HEK293 (cell line): Measurements from ENCODE around the gene CCND3.

Experiments
- ZBTB21 ChIP-seq: fragments of 450-650 bp; formaldehyde crosslinking; IDR thresholded peaks from 2 replicates; pipeline ENCODE4 v1.5.1; 2017; ENCODE audit warnings: missing biosample characterization, missing genetic modification characterization
- ZNF302 ChIP-seq: fragments of 450-650 bp; formaldehyde crosslinking; IDR thresholded peaks from 2 replicates; pipeline ENCODE4 v1.5.1; 2016; ENCODE audit warnings: missing biosample characterization, missing genetic modification characterization, low read depth
- ZNF366 ChIP-seq: fragments of 450-650 bp; formaldehyde crosslinking; conservative IDR thresholded peaks from 2 replicates; pipeline ENCODE4 v1.5.1; 2016; ENCODE audit warnings: missing biosample characterization, missing genetic modification characterization
- ZNF549 ChIP-seq: fragments of 450-650 bp; IDR thresholded peaks from 2 replicates; pipeline ENCODE4 v1.5.1; 2018; ENCODE audit warnings: missing biosample characterization, missing genetic modification characterization, mild to moderate bottlenecking, inconsistent platforms, moderate library complexity
- ZNF707 ChIP-seq: fragments of 450-650 bp; formaldehyde crosslinking; IDR thresholded peaks from 2 replicates; pipeline ENCODE4 v1.5.1; 2016; ENCODE audit warnings: missing biosample characterization, missing genetic modification characterization
- TF ChIP-seq, protein P1 (sequence below): fragments of 450-650 bp; formaldehyde crosslinking; IDR thresholded peaks from 2 replicates; pipeline ENCODE4 v1.5.1; 2016; ENCODE audit warnings: missing biosample characterization, missing genetic modification characterization, borderline replicate concordance
- TF ChIP-seq, protein P2 (sequence below): fragments of 450-650 bp; formaldehyde crosslinking; IDR thresholded peaks from 2 replicates; pipeline ENCODE4 v1.5.1; 2017; ENCODE audit warnings: missing biosample characterization, missing genetic modification characterization
- TF ChIP-seq, protein P3 (sequence below): fragments of 450-650 bp; formaldehyde crosslinking; IDR thresholded peaks from 2 replicates; pipeline ENCODE4 v1.5.1; 2016; ENCODE audit warnings: missing biosample characterization, missing genetic modification characterization, borderline replicate concordance
- TF ChIP-seq, protein P4 (sequence below): fragments of 450-650 bp; formaldehyde crosslinking; IDR thresholded peaks from 2 replicates; pipeline ENCODE4 v1.5.1; 2016; ENCODE audit warnings: missing biosample characterization, missing genetic modification characterization
- TF ChIP-seq, protein P5 (sequence below): fragments of 450-650 bp; formaldehyde crosslinking; IDR thresholded peaks from 2 replicates; pipeline ENCODE4 v1.5.1; 2016; ENCODE audit warnings: missing biosample characterization, missing genetic modification characterization

CCND3 gene

DNA sequence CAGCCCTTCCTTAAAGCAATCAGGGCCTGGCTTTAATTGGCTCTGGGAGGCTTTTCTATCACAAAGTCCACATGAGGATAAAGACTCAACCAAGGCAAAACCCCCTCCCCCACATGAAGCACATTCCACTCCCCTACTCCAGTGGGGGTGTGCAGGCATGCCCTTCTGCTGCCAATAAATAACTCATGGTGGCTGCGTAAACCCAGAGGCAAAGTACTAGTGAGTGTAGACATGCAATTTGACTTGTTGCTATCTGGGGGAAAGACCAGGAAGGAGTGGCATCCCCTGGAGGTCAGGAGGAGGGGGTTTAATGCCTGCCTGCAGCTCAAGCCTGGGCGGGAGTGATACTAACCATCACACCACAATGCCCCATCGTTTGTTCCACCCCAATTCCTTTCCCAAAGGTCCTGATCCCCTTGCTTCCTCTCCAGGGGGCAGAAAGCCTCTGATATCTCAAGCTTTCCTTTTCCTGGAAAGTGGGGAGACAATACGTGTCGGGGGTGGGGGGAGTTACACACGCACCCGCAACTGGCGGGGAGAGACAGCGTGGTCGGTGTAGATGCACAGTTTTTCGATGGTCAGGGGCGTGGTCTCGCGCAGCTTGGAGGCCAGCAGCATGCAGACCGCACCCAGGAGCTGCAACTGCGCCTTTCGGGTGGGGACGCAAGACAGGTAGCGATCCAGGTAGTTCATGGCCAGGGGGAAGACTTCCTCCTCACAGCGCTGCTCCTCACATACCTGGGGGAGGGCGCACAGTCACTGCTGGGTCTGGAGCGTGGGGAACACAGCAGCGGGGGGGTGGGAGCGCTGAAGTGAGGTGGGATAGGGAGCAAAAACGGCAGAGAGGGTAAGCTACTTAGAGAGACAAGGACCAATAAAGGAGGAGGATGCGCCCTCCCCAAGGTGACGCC, 1.5 kb downstream of the CCND3 start (continued):
- TF ChIP-seq, protein P1, sequence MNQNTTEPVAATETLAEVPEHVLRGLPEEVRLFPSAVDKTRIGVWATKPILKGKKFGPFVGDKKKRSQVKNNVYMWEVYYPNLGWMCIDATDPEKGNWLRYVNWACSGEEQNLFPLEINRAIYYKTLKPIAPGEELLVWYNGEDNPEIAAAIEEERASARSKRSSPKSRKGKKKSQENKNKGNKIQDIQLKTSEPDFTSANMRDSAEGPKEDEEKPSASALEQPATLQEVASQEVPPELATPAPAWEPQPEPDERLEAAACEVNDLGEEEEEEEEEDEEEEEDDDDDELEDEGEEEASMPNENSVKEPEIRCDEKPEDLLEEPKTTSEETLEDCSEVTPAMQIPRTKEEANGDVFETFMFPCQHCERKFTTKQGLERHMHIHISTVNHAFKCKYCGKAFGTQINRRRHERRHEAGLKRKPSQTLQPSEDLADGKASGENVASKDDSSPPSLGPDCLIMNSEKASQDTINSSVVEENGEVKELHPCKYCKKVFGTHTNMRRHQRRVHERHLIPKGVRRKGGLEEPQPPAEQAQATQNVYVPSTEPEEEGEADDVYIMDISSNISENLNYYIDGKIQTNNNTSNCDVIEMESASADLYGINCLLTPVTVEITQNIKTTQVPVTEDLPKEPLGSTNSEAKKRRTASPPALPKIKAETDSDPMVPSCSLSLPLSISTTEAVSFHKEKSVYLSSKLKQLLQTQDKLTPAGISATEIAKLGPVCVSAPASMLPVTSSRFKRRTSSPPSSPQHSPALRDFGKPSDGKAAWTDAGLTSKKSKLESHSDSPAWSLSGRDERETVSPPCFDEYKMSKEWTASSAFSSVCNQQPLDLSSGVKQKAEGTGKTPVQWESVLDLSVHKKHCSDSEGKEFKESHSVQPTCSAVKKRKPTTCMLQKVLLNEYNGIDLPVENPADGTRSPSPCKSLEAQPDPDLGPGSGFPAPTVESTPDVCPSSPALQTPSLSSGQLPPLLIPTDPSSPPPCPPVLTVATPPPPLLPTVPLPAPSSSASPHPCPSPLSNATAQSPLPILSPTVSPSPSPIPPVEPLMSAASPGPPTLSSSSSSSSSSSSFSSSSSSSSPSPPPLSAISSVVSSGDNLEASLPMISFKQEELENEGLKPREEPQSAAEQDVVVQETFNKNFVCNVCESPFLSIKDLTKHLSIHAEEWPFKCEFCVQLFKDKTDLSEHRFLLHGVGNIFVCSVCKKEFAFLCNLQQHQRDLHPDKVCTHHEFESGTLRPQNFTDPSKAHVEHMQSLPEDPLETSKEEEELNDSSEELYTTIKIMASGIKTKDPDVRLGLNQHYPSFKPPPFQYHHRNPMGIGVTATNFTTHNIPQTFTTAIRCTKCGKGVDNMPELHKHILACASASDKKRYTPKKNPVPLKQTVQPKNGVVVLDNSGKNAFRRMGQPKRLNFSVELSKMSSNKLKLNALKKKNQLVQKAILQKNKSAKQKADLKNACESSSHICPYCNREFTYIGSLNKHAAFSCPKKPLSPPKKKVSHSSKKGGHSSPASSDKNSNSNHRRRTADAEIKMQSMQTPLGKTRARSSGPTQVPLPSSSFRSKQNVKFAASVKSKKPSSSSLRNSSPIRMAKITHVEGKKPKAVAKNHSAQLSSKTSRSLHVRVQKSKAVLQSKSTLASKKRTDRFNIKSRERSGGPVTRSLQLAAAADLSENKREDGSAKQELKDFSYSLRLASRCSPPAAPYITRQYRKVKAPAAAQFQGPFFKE = no peak
- TF ChIP-seq ZNF707 (tag by site-specific recombination) (no peak), ZNF549 (no peak), ZBTB21 (no peak), ZNF366 (no peak), ZNF302 (tag by site-specific recombination) (no peak)
- TF ChIP-seq, protein P2, sequence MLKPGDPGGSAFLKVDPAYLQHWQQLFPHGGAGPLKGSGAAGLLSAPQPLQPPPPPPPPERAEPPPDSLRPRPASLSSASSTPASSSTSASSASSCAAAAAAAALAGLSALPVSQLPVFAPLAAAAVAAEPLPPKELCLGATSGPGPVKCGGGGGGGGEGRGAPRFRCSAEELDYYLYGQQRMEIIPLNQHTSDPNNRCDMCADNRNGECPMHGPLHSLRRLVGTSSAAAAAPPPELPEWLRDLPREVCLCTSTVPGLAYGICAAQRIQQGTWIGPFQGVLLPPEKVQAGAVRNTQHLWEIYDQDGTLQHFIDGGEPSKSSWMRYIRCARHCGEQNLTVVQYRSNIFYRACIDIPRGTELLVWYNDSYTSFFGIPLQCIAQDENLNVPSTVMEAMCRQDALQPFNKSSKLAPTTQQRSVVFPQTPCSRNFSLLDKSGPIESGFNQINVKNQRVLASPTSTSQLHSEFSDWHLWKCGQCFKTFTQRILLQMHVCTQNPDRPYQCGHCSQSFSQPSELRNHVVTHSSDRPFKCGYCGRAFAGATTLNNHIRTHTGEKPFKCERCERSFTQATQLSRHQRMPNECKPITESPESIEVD (tag by site-specific recombination) = no peak
- TF ChIP-seq, protein P3, sequence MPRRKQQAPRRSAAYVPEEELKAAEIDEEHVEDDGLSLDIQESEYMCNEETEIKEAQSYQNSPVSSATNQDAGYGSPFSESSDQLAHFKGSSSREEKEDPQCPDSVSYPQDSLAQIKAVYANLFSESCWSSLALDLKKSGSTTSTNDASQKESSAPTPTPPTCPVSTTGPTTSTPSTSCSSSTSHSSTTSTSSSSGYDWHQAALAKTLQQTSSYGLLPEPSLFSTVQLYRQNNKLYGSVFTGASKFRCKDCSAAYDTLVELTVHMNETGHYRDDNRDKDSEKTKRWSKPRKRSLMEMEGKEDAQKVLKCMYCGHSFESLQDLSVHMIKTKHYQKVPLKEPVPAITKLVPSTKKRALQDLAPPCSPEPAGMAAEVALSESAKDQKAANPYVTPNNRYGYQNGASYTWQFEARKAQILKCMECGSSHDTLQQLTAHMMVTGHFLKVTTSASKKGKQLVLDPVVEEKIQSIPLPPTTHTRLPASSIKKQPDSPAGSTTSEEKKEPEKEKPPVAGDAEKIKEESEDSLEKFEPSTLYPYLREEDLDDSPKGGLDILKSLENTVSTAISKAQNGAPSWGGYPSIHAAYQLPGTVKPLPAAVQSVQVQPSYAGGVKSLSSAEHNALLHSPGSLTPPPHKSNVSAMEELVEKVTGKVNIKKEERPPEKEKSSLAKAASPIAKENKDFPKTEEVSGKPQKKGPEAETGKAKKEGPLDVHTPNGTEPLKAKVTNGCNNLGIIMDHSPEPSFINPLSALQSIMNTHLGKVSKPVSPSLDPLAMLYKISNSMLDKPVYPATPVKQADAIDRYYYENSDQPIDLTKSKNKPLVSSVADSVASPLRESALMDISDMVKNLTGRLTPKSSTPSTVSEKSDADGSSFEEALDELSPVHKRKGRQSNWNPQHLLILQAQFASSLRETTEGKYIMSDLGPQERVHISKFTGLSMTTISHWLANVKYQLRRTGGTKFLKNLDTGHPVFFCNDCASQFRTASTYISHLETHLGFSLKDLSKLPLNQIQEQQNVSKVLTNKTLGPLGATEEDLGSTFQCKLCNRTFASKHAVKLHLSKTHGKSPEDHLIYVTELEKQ (tag by site-specific recombination) = no peak
- TF ChIP-seq, protein P4, sequence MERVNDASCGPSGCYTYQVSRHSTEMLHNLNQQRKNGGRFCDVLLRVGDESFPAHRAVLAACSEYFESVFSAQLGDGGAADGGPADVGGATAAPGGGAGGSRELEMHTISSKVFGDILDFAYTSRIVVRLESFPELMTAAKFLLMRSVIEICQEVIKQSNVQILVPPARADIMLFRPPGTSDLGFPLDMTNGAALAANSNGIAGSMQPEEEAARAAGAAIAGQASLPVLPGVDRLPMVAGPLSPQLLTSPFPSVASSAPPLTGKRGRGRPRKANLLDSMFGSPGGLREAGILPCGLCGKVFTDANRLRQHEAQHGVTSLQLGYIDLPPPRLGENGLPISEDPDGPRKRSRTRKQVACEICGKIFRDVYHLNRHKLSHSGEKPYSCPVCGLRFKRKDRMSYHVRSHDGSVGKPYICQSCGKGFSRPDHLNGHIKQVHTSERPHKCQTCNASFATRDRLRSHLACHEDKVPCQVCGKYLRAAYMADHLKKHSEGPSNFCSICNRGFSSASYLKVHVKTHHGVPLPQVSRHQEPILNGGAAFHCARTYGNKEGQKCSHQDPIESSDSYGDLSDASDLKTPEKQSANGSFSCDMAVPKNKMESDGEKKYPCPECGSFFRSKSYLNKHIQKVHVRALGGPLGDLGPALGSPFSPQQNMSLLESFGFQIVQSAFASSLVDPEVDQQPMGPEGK (tag by site-specific recombination) = no peak; the same call in 1 of the 2 replicates
- TF ChIP-seq, protein P5, sequence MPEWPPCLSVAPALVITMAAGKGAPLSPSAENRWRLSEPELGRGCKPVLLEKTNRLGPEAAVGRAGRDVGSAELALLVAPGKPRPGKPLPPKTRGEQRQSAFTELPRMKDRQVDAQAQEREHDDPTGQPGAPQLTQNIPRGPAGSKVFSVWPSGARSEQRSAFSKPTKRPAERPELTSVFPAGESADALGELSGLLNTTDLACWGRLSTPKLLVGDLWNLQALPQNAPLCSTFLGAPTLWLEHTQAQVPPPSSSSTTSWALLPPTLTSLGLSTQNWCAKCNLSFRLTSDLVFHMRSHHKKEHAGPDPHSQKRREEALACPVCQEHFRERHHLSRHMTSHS = no peak; the same call in 1 of the 2 replicates
